DMS114 treated with DMSO at 0.1 percent for 48 hours (cell line): ENCODE results near the gene COP1.
"Not testable (repeated sequence)": the region's sequence is repeated elsewhere in the genome, so short reads cannot be mapped to it uniquely, and the experiment has no call there.

Source experiments
- DNase-seq: peaks from one replicate; lab custom pipeline; 2025; ENCODE audit not compliant: unreplicated experiment; lab: John Stamatoyannopoulos, UW

The COP1 gene

GRCh38 chr1:176206961-176207902 is at the start of gene COP1:
Gene COP1, minus strand, starts transcription at chr1:176207286. Its CDS starts 308 bp downstream, at chr1:176206978.
- peak; percentile 89 for DNase-seq

DNA sequence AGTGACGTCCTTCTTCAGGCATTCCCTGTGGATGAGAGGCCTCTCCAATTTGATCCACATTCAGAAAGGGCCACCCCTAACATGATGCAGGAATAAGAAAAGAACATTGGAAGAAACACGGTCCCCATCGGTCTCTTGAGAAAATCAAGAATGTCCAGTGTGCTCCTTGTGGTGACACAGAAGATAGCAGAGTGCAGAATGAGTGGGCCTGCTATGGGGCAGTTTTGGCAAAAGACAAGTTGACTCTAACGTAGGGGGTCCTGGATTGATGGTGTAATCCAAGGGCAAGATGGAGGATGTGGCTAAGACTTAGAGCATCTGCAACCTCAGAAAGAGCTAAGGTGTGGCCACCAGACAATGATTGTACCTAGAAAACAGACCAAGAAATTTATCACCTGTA is 45.1 kb upstream of the COP1 start:
- no peak for DNase-seq

- no peak for DNase-seq
Observed at GRCh38 chr1:176244851-176245250, 37.8 kb upstream of the COP1 start.

DNA sequence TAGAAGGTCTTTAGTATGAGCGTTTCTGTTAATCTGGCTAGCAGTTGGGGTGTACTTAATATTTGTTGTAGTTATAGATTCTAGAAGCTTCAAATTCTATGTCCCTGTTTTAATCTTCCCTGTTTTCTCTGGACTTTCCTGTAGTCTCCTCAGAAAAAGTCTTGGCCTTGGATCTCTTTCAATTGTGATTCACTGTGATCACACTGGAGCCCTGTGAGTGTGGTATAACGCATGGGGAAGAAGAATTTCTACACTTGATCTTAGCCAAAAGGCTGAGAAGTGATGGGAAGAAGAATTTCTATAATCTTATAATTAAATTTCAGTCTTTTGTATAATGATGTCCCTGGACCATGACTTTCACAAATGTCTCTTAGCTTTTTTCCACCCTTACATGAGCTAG is 36.7 kb upstream of the COP1 start:
- no peak for DNase-seq

DNA sequence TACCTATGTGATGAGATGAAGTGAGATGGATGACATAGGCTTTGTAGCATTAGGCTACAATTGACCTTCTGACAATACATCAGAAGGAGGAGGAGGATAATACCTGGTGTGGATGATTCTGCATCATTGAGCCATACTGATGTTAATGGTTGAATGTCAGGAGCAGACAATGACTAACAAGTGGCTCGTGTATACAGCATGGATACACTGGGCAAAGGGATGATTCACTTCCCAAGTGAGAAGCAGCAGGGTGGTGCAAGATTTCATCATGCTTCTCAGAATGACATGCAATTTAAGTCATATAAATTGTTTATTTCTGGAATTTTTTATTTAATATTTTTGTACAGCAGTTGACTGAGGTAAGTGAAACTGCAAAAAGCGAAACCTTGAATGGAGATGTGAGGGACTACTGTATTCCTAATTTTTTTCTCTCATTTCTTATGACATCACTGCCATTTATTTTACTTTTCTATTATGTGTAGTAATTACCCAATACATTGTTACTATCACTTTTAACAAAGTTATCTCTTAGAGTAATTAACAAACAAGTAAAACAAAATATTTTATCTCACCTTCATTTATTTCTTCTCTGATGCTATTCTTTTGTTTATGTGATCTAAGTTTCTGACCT is 34.4 kb upstream of the COP1 start:
- no peak for DNase-seq

GRCh38 chr1:176233657-176234056 is 26.6 kb upstream of the COP1 start:
- not testable (repeated sequence) for DNase-seq

DNA sequence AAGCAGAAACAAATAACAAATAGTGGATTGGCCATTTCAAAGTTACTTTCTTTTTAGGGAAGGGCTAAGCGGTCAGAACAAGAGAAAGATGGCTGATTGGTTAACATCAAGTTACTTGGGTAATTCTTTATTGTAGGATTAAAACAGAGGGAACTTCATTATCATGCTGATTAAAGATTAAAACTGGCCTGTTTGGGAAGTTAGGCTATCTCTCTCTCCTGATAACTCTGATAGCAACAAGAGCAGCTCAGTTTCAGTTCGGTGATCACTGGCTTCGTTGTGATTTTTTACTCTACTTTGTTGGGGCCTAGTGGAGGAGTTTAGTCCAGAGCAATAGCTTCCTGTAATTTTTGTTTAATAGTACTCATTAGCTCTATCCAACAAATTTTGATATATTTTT is 20.5 kb upstream of the COP1 start:
- DNase-seq: no peak

GRCh38 chr1:176225911-176226310 is 18.8 kb upstream of the COP1 start:
- no peak for DNase-seq

- no peak for DNase-seq
Observed at GRCh38 chr1:176225479-176225875, 18.4 kb upstream of the COP1 start.

DNA sequence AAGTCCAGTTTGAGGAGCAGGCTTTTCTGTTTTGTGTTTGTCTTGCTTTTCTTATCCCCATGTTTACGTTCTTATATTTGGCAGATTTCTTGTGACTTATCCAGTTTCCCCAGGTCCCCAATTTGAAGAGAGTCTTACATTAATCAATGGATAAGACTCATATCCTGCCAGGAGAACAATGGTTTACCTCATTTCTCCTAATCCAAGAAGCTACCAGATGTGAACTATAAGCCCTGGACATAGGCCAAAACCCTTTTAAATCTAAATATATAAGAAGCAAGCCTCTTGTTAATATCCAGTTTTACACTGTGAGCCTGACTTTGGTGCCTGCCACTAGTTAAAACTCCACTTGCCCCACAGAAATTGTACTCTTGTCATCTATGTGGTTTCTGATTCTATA is 15.1 kb upstream of the COP1 start:
- no peak for DNase-seq

- DNase-seq: no peak
Observed at GRCh38 chr1:176220100-176220689, 13.1 kb upstream of the COP1 start.

- DNase-seq: no peak
Observed at GRCh38 chr1:176217461-176218099, 10.5 kb upstream of the COP1 start.

- no peak for DNase-seq
Observed at GRCh38 chr1:176216031-176216430, 8.9 kb upstream of the COP1 start.

DNA sequence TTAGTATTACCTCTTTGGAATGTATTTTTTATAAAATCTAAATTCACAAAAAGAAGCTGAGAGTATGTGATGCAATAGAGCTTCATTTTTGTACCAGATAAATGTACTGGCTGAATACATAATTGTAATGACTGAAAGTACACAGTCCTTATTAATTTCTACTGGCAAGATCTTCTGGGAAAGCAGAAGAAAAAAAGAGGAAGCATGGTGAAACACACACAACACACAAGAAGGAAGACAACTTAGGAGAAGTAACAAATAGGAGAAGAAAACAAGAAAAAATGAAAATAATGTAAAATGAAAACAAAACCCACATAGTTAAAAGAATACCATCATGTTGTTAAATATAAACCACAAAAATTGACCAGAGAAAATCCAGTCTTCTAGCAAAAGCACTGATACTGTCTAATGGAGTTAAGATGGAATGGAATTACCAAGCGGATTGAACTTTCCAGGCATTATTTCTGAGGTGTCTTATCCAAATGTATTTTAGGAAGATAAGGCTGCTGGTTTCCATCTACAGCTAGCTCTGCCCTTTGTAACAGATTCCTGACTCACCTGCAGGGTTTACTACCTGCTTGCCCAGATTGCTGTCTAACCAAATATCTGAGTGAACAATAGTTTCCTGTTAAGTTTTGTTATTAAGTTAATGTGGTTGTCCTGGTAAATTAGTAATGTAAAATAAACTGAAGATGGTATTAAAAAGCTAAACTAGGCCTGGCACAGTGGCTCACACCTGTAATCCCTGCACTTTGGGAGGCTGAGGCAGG is 4.5 kb upstream of the COP1 start:
- DNase-seq: no peak

DNA sequence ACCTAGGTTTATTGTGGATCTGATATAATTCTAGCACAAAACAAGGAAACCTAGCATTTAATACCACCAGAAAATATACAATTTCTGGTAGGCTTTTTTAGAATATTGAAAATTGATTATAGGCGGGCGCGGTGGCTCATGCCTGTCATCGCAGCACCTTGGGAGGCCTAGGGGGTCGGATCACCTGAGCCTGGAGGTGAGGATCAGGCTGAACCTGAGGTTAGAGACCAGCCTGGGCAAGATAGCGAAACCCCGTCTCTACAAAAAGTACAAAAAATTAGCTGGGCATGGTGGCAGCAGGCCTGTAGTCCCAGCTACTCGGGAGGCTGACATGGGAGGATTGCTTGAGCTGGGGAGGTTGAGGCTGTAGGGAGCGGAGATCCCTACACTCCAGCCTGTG is 948 bp upstream of the COP1 start:
- DNase-seq: no peak

- peak; percentile 16 for DNase-seq
Observed at GRCh38 chr1:176206006-176206960, 803 bp downstream of the COP1 start.

DNA sequence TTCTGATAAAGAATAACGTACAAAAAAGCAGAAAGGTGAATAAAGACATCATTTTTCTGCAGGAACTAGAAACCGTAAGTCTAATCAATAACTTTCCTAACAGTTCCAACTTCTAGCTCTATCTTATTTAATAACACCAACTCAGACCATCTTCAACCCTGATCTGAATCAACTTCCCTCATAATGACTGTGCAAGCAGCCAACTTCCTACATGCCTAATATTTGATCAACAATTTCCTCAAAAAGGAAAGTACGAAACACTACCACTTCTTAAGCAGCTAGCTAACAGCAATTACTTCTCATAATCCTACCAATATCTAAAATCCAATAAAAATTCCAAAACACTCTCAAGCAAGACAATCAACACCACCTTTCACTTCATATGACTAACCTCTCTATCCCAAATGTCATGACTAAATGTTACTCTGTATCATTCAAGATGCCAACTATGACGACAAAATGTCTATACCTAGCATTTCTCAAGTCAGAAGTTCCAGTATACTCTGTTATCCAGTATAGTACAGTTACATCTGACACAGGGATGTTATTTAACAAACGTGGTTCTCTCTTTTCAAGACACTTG is 1.7 kb downstream of the COP1 start:
- DNase-seq: no peak

GRCh38 chr1:176204655-176205054 is 2.4 kb downstream of the COP1 start:
- DNase-seq: not testable (repeated sequence)

DNA sequence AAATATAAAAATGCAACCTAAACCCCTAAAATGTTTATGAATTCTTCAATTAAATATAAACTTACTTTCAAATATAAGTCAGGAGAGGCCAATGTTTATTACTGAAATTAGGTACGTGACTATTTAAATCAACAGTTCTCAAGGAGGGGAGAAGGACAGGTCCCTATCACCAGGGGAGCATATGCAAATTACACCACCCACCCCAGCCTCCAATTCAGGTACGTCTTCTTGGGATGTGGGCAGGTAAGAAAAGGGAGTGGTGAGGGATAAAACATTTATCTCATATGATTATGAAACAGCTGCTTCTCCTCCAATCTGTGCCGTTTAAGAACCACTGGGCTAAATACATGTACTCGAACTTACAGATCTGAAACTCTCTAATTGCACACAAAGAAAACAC is 3.4 kb downstream of the COP1 start:
- DNase-seq: no peak
